ENCODE data around the gene WNT2B.

DNA sequence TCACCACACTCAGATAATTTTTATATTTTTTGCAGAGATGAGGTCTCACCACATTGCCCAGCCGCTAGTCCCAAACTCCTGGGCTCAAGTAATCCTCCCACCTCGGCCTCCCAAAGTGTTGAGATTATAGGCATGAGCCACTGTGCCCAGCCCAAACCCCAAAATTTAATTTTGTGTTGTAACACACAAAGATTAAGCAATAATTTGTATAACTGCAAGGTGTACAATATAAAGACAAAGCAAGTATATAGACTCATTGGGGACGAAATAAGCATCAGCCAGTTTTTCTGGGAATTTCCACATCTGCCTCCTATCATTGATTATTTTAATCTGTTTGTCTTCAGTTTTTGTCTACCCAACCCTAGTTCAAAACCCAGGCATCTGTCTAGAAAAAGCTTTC, 67.5 kb downstream of the WNT2B start:
- no peak for TF ChIP-seq CTCF (IDR thresholded peaks at IDR 0.05)
- TF ChIP-seq POLR2A (IDR thresholded peaks at IDR 0.05) = no peak
